ENCODE measurements around the gene MTA2. TPM values are rescaled to one million over a fixed set of nuclear protein-coding genes. Genes with fewer than 3 reads are reported as not detected.

MTA2 gene
- total and polyA plus RNA-seq, 2 donors (not counting 1 experiment from before 2014, with no cell fraction given): 37.2 to 139 TPM

DNA sequence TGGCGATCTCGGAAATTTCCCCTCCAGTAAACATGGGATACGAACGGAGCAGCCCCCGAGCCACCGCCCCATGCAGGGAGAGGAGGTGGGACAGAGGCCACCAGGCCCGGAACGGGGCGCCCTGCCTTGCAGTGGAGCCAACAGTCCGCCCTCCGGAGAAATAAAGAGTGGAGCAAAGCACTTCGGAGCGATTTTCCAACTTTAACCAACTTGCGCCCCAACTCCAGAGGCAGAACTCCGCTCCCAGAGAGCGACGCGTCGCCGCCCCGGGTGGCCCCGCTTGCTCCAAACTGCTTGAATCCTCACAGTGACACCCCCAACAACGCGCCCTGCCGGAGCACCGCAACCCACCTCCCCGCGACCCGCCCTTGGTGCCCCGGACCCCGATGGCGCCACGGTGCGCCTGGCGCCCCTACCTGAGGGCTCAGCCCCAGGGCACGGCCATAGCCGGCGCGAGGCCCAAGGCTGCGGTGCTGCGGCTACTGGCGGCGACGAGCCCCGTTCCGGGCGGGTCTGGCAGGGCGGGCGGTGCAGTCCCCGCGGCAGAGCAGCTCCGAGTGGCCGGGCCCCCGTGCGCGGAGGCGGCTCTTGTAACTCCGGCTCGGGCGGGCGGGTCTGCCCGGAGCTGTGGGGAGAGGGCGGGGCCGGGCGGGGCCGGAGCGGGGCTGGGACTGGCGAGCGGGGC lies 55.3 kb downstream of the MTA2 start, which contains the start of gene AHNAK:
AHNAK (minus strand) TSS at position 563 of the 685 bp plus-strand sequence. CDS start 10,708 bp downstream, outside the sequence.
- WGBS (ENCODE audit: insufficient coverage): 1% methylated on average over 59 of the region's 69 CpGs
- Mint-ChIP-seq H3K4me3 (peak within 1 kb of the TSS; percentile 97), H3K27me3 (no peaks in the 10 kb centered on the region), H3K9me3 (ENCODE audit: insufficient read depth) (no peaks in the 10 kb centered on the region), H3K27ac (peak within 1 kb of the TSS; percentile 97), H3K4me1 (peaks cover 73% of the 10 kb centered on the region)
- H3K27ac ChIP-seq (ENCODE audit: low read length in 2 of 2): peak within 1 kb of the TSS; percentile 91 to 94
- peak within 1 kb of the TSS; percentile 62 for H2AFZ ChIP-seq (ENCODE audit: insufficient read depth, low read depth, low read length, poor library complexity, severe bottlenecking)
- ATAC-seq (ENCODE audit: low read depth) (peak; percentile 58), DNase-seq (peak; percentile 84)
- H3K4me1 ChIP-seq (ENCODE audit: control insufficient read depth in 2 of 2, insufficient read depth in 2 of 2, low read length in 2 of 2): peaks cover 53 to 68% of the 10 kb centered on the region in 2 donors
- H3K27me3 ChIP-seq (replicated peaks in 1 of 4; ENCODE audit: control extremely low read depth in 1 of 4, control insufficient read depth in 3 of 4, insufficient read depth in 4 of 4, low read length in 3 of 4): no peaks in the 10 kb centered on the region
- H3K4me2 ChIP-seq (replicated peaks; ENCODE audit: low read depth, low read length, poor library complexity, severe bottlenecking): peak within 1 kb of the TSS; percentile 97
- H3K36me3 ChIP-seq (replicated peaks in 1 of 2; ENCODE audit: control extremely low read depth in 1 of 2, control insufficient read depth in 1 of 2, extremely low read depth in 1 of 2, insufficient read depth in 2 of 2, low read length in 1 of 2): no peaks in the 10 kb centered on the region
- ChIA-PET CTCF (interaction anchor here (1.0 to 2.6 kb wide), 7 partner anchors 9 to 122 kb away, joined by 3 to 14 read pairs (median 5); partner anchors contain the start of gene TUT1), POLR2A (interaction anchor here (0.6 to 1.9 kb wide), 5 partner anchors 9 to 1191 kb away, joined by 3 to 11 read pairs (median 7); partner anchors contain the start of gene TUT1)
- intact Hi-C loops (cut with micrococcal nuclease): loop anchor here (1.0 kb wide), 1 partner anchor 10 kb away; no protein-coding TSS in a partner anchor
- no peaks in the 10 kb centered on the region for H3K9me3 ChIP-seq (ENCODE audit: control extremely low read depth in 1 of 3, control insufficient read depth in 2 of 3, insufficient read depth in 1 of 3, low read length in 2 of 3)
- H4K20me1 ChIP-seq (ENCODE audit: control insufficient read depth, insufficient read depth, low read length, poor library complexity, severe bottlenecking): peaks cover 43% of the 10 kb centered on the region
- H3K4me3 ChIP-seq (ENCODE audit: control extremely low read depth in 1 of 5, extremely low read depth in 1 of 5, insufficient read depth in 1 of 5, low read depth in 2 of 5, low read length in 4 of 5): peak within 1 kb of the TSS; percentile 69 to 99 (median 93)
- TF ChIP-seq, protein P1, sequence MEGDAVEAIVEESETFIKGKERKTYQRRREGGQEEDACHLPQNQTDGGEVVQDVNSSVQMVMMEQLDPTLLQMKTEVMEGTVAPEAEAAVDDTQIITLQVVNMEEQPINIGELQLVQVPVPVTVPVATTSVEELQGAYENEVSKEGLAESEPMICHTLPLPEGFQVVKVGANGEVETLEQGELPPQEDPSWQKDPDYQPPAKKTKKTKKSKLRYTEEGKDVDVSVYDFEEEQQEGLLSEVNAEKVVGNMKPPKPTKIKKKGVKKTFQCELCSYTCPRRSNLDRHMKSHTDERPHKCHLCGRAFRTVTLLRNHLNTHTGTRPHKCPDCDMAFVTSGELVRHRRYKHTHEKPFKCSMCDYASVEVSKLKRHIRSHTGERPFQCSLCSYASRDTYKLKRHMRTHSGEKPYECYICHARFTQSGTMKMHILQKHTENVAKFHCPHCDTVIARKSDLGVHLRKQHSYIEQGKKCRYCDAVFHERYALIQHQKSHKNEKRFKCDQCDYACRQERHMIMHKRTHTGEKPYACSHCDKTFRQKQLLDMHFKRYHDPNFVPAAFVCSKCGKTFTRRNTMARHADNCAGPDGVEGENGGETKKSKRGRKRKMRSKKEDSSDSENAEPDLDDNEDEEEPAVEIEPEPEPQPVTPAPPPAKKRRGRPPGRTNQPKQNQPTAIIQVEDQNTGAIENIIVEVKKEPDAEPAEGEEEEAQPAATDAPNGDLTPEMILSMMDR (IDR thresholded peaks at IDR 0.05): no peak
- TF ChIP-seq EZH2 (IDR thresholded peaks at IDR 0.05; ENCODE audit: borderline replicate concordance, insufficient read depth, low read depth, low read length, poor library complexity, severe bottlenecking): no peak
- H3K79me2 ChIP-seq (ENCODE audit: control insufficient read depth, insufficient read depth, low read length): peaks cover 58% of the 10 kb centered on the region
- H3K9ac ChIP-seq (ENCODE audit: low read length): peak within 1 kb of the TSS; percentile 98

All from B cell (primary cell).